HepG2 (cell line): ENCODE data around the gene SERINC4. TPM values are rescaled to one million over a fixed set of nuclear protein-coding genes. Genes with fewer than 3 reads are reported as not detected.

Source experiments
- BRCA1 ChIP-seq: sonication (generic); formaldehyde crosslinking; IDR thresholded peaks from 2 replicates; pipeline ENCODE4 v1.4.0; 2020; ENCODE audit warnings: missing genetic modification reagents
- EEA1 ChIP-seq: sonication (generic); formaldehyde crosslinking; IDR thresholded peaks from 2 replicates; pipeline ENCODE4 v1.5.1; 2020; ENCODE audit warnings: mild to moderate bottlenecking, missing genetic modification reagents, borderline replicate concordance
- EZH2 ChIP-seq: conservative IDR thresholded peaks from 2 replicates; pipeline ENCODE4 v1.6.1; 2012; ENCODE audit warnings: mild to moderate bottlenecking, low read depth, low read length, moderate library complexity
- GABPB1 ChIP-seq: IDR thresholded peaks from 2 replicates; pipeline ENCODE4 v1.6.1; 2016; ENCODE audit warnings: mild to moderate bottlenecking, missing genetic modification reagents, moderate library complexity, missing compliant biosample characterization
- HNRNPK ChIP-seq: fragments of 200-400 bp; formaldehyde crosslinking; IDR thresholded peaks from 2 replicates; pipeline ENCODE4 v1.6.1; 2018; ENCODE audit warnings: low read length, low read depth, moderate library complexity, mild to moderate bottlenecking; ENCODE audit not compliant: poor library complexity, severe bottlenecking
- MTA3 ChIP-seq: sonication (generic); formaldehyde crosslinking; IDR thresholded peaks from 2 replicates; pipeline ENCODE4 v1.4.0; 2020; ENCODE audit warnings: missing genetic modification reagents
- PHF8 ChIP-seq: sonication (generic); formaldehyde crosslinking; IDR thresholded peaks from 2 replicates; pipeline ENCODE4 v1.5.0; 2020; ENCODE audit warnings: missing genetic modification reagents
- SIN3A ChIP-seq: IDR thresholded peaks from 2 replicates; pipeline ENCODE4 v1.6.1; 2011; ENCODE audit warnings: low read depth, mild to moderate bottlenecking, control low read depth, low read length, borderline replicate concordance
- SP2 ChIP-seq: sonication (generic); formaldehyde crosslinking; IDR thresholded peaks from 2 replicates; pipeline ENCODE4 v1.5.1; 2020; ENCODE audit warnings: mild to moderate bottlenecking, missing genetic modification reagents
- SP4 ChIP-seq: sonication (generic); formaldehyde crosslinking; IDR thresholded peaks from 2 replicates; pipeline ENCODE4 v1.8.1; 2023; ENCODE audit warnings: mild to moderate bottlenecking, missing genetic modification reagents
- TMF1 ChIP-seq: sonication (generic); formaldehyde crosslinking; IDR thresholded peaks from 2 replicates; pipeline ENCODE4 v1.8.1; 2022; ENCODE audit warnings: low read depth, missing genetic modification reagents
- ZBTB1 ChIP-seq: sonication (generic); formaldehyde crosslinking; IDR thresholded peaks from 2 replicates; pipeline ENCODE4 v1.4.0; 2020; ENCODE audit warnings: missing genetic modification reagents, borderline replicate concordance
- ZFP82 ChIP-seq: sonication (generic); formaldehyde crosslinking; IDR thresholded peaks from 2 replicates; pipeline ENCODE4 v1.5.1; 2020; ENCODE audit warnings: mild to moderate bottlenecking, missing genetic modification reagents, borderline replicate concordance
- ZFP90 ChIP-seq: sonication (generic); formaldehyde crosslinking; IDR thresholded peaks from 2 replicates; pipeline ENCODE4 v1.8.0; 2022; ENCODE audit warnings: missing genetic modification reagents, mild to moderate bottlenecking, inconsistent platforms, borderline replicate concordance
- ZNF264 ChIP-seq: sonication (generic); formaldehyde crosslinking; IDR thresholded peaks from 2 replicates; pipeline ENCODE4 v1.4.0; 2020; ENCODE audit warnings: missing genetic modification reagents
- ZNF354B ChIP-seq: sonication (generic); formaldehyde crosslinking; IDR thresholded peaks from 2 replicates; pipeline ENCODE4 v1.8.0; 2022; ENCODE audit warnings: mild to moderate bottlenecking, missing genetic modification reagents
- ZNF598 ChIP-seq: sonication (generic); formaldehyde crosslinking; IDR thresholded peaks from 2 replicates; pipeline ENCODE4 v1.5.1; 2020; ENCODE audit warnings: mild to moderate bottlenecking, missing genetic modification reagents, borderline replicate concordance
- ZNF652 ChIP-seq: IDR thresholded peaks from 2 replicates; pipeline ENCODE4 v1.6.1; 2016; ENCODE audit warnings: low read depth, borderline replicate concordance
- ZZZ3 ChIP-seq: sonication (generic); formaldehyde crosslinking; IDR thresholded peaks from 2 replicates; pipeline ENCODE4 v1.4.0; 2020; ENCODE audit warnings: missing genetic modification reagents, mild to moderate bottlenecking, borderline replicate concordance
- polyA plus RNA-seq, 8 experiments: library from polyadenylated mRNA; depleted of rRNA in 3 of 8; stranded (reverse) in 7 of 8; unstranded in 1 of 8; fragments of >200 nt; fragmentation: Illumina TruSeq in 4 of 8; extraction: Trizol in 4 of 8; gene quantifications; 2 replicates each; pipeline versions ENCODE4 v1.2.1 to v1.2.3, GENCODE V29; 2011 to 2016; ENCODE audit warnings: low read depth in 4 of 8, missing spikeins in 1 of 8, mixed read lengths in 1 of 8; ENCODE audit not compliant: insufficient read depth in 1 of 8
- total RNA-seq, 5 experiments: library from RNA; depleted of rRNA; stranded (reverse); fragments of >200 nt; fragmentation: Illumina TruSeq; extraction: Trizol; gene quantifications; 2 replicates each; pipeline ENCODE4 v1.2.3, GENCODE V29; 2016; ENCODE audit warnings: low read depth in 1 of 5
- TF ChIP-seq, protein P1 (sequence below): sonication (generic); formaldehyde crosslinking; IDR thresholded peaks from 2 replicates; pipeline ENCODE4 v1.5.0; 2020; ENCODE audit warnings: missing genetic modification reagents
- TF ChIP-seq, protein P2 (sequence below): sonication (generic); formaldehyde crosslinking; IDR thresholded peaks from 2 replicates; pipeline ENCODE4 v1.4.0; 2020; ENCODE audit warnings: mild to moderate bottlenecking, missing genetic modification reagents
- TF ChIP-seq, protein P3 (sequence below): IDR thresholded peaks from 2 replicates; pipeline ENCODE4 v1.6.1; 2018; ENCODE audit warnings: missing genetic modification reagents
- TF ChIP-seq, protein P4 (sequence below): sonication (generic); formaldehyde crosslinking; IDR thresholded peaks from 2 replicates; pipeline ENCODE4 v1.4.0; 2020; ENCODE audit warnings: missing genetic modification reagents
- TF ChIP-seq, protein P5 (sequence below): sonication (generic); formaldehyde crosslinking; IDR thresholded peaks from 2 replicates; pipeline ENCODE4 v1.9.0; 2021; ENCODE audit warnings: missing genetic modification reagents, mild to moderate bottlenecking, borderline replicate concordance

Gene SERINC4
- total and polyA plus RNA-seq, 2 of the 13 experiments (the other 11 are each of a cell fraction or from before 2014, with no cell fraction given) = not detected

DNA sequence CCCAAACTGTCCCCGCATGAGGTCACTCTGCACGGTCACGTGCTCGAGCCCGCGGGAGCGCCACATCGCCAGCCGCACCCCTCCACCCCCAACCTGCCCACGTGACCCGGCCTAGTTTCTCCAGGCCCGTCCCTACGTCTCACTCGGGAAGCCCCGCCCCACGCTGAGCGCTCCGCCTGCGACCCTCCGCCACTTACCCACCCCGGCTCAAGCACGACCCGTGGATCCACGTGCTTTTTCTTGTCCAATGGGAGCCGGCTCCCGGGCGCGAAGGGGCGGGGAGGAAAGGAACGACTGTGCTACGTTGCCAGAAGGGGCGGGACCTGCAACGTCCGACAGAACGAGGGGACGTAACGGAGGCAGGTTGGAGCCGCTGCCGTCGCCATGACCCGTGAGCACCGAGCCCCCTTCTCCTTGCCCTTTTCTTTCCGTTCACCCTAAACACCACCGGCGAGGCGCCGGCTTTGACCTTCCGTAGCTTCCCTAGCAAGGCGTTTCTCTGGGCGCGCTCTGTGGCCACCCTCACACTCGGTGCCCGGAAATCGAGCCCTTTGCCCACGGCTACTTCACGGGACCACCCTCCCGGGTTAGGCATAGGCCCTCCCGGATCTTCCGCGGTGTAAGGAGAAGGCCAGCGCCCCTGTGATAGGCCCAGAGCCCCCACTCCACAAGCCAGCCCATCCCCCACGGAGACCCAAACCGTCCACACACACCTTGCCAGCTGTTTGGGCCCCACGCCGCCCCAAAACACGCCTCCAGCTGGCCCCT, 7.8 kb downstream of the SERINC4 start, which contains the start of gene SERF2 (continued):
- TF ChIP-seq ZZZ3 (CRISPR knock-in tag) (0 out of 2 replicates have a peak, but pooled peaks have one; percentile 38), BRCA1 (CRISPR knock-in tag) (no peak; the same call in 1 of the 2 replicates), ZFP82 (CRISPR knock-in tag) (peak; percentile 55; the same call in 1 of the 2 replicates), ZFP90 (CRISPR knock-in tag) (peak; percentile 10), MTA3 (no peak), TMF1 (CRISPR knock-in tag) (no peak), PHF8 (CRISPR knock-in tag) (peak; percentile 88), SP4 (CRISPR knock-in tag) (peak; percentile 71; the same call in 1 of the 2 replicates), ZBTB1 (CRISPR knock-in tag) (no peak), SIN3A (peak; percentile 81; the same call in 1 of the 2 replicates), GABPB1 (CRISPR knock-in tag) (peak; percentile 17), EZH2 (no peak), ZNF598 (CRISPR knock-in tag) (peak; percentile 23; the same call in 1 of the 2 replicates), HNRNPK (no peak), ZNF652 (CRISPR knock-in tag) (no peak), ZNF354B (CRISPR knock-in tag) (no peak), EEA1 (CRISPR knock-in tag) (no peak), ZNF264 (0 out of 2 replicates have a peak, but pooled peaks have one; percentile 41), SP2 (CRISPR knock-in tag) (peak; percentile 63)
- TF ChIP-seq, protein P1, sequence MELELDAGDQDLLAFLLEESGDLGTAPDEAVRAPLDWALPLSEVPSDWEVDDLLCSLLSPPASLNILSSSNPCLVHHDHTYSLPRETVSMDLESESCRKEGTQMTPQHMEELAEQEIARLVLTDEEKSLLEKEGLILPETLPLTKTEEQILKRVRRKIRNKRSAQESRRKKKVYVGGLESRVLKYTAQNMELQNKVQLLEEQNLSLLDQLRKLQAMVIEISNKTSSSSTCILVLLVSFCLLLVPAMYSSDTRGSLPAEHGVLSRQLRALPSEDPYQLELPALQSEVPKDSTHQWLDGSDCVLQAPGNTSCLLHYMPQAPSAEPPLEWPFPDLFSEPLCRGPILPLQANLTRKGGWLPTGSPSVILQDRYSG (CRISPR knock-in tag) = no peak
- TF ChIP-seq, protein P2, sequence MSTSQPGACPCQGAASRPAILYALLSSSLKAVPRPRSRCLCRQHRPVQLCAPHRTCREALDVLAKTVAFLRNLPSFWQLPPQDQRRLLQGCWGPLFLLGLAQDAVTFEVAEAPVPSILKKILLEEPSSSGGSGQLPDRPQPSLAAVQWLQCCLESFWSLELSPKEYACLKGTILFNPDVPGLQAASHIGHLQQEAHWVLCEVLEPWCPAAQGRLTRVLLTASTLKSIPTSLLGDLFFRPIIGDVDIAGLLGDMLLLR (CRISPR knock-in tag) = no peak
- TF ChIP-seq, protein P3, sequence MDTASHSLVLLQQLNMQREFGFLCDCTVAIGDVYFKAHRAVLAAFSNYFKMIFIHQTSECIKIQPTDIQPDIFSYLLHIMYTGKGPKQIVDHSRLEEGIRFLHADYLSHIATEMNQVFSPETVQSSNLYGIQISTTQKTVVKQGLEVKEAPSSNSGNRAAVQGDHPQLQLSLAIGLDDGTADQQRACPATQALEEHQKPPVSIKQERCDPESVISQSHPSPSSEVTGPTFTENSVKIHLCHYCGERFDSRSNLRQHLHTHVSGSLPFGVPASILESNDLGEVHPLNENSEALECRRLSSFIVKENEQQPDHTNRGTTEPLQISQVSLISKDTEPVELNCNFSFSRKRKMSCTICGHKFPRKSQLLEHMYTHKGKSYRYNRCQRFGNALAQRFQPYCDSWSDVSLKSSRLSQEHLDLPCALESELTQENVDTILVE (CRISPR knock-in tag) = 0 out of 2 replicates have a peak, but pooled peaks have one; percentile 54
- TF ChIP-seq, protein P4, sequence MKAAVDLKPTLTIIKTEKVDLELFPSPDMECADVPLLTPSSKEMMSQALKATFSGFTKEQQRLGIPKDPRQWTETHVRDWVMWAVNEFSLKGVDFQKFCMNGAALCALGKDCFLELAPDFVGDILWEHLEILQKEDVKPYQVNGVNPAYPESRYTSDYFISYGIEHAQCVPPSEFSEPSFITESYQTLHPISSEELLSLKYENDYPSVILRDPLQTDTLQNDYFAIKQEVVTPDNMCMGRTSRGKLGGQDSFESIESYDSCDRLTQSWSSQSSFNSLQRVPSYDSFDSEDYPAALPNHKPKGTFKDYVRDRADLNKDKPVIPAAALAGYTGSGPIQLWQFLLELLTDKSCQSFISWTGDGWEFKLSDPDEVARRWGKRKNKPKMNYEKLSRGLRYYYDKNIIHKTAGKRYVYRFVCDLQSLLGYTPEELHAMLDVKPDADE = no peak; the same call in 1 of the 2 replicates
- TF ChIP-seq, protein P5, sequence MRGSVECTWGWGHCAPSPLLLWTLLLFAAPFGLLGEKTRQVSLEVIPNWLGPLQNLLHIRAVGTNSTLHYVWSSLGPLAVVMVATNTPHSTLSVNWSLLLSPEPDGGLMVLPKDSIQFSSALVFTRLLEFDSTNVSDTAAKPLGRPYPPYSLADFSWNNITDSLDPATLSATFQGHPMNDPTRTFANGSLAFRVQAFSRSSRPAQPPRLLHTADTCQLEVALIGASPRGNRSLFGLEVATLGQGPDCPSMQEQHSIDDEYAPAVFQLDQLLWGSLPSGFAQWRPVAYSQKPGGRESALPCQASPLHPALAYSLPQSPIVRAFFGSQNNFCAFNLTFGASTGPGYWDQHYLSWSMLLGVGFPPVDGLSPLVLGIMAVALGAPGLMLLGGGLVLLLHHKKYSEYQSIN (CRISPR knock-in tag) = no peak
